Cardiac fibroblast (primary cell): ENCODE results near the gene NUMA1.

Experiments
- DNase-seq, 2 donors: peaks; one replicate each; pipeline versions ENCODE4 v3.0.0 to v3.0.0-alpha.2; 2010; ENCODE audit warnings: low read depth in 2 of 2
- H3K4me3 ChIP-seq, 2 donors: replicated peaks in 1 of 2; 1 replicate in 1 of 2; 2 replicates in 1 of 2; pipeline ENCODE4 v1.5.1; 2011; ENCODE audit warnings: low read depth in 2 of 2, low read length in 2 of 2, mild to moderate bottlenecking in 2 of 2, moderate library complexity in 1 of 2
- TF ChIP-seq, protein P1 (sequence below): IDR thresholded peaks from one replicate; pipeline ENCODE4 v1.5.1; 2011; ENCODE audit warnings: low read depth, mild to moderate bottlenecking, low read length, inconsistent platforms

NUMA1 gene

DNA sequence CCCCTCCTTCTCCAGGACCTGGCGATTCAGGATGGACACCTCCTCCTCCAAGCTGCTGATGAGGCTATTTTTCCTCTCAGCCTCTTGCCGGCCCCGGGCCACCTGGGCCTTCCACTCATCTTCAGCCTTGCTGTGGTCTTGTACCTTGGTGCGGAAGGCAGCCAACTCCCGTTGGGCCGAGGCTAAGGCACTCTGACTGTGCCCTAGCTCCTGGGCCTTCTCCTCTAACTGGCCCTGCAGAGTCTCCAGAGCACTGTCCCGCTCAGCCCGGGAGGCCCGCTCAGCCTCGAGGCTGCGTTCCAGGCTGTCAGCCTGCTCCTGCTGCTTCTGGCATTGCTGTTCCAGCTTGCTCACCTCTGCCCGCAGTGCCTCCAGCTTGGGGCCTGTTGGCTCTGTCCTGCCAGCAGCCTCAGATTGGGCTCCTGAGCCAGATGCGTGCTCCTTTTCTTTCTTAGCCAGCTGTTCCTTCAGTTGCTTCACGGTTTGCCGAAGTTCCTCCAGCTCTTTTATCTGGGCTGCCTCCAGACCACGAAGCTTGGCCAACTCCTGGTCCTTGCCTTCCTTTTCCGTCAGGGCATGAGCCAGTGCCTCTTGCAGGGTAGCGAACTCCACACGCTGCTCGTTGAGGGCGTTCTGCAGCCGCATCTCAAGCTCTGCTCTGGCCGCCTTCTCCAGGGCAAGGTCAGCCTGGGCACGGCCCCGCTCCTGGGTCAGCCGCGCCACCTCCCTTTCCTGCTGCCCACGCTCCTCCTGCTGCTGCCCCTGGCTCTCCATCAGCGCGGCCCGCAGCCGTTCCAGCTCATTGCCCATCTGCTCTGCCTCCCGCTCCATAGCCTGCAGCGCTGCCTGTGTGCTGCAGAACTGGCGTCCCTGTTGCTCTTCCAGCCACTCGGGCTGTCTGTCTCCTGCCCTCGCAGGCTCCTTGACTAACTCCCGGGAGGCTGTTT, 66.3 kb downstream of the NUMA1 start:
- TF ChIP-seq, protein P1, sequence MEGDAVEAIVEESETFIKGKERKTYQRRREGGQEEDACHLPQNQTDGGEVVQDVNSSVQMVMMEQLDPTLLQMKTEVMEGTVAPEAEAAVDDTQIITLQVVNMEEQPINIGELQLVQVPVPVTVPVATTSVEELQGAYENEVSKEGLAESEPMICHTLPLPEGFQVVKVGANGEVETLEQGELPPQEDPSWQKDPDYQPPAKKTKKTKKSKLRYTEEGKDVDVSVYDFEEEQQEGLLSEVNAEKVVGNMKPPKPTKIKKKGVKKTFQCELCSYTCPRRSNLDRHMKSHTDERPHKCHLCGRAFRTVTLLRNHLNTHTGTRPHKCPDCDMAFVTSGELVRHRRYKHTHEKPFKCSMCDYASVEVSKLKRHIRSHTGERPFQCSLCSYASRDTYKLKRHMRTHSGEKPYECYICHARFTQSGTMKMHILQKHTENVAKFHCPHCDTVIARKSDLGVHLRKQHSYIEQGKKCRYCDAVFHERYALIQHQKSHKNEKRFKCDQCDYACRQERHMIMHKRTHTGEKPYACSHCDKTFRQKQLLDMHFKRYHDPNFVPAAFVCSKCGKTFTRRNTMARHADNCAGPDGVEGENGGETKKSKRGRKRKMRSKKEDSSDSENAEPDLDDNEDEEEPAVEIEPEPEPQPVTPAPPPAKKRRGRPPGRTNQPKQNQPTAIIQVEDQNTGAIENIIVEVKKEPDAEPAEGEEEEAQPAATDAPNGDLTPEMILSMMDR, result no peak
- peak in 1 of 2 donors; percentile 22 for DNase-seq
- no peak overlapping the region for H3K4me3 ChIP-seq

DNA sequence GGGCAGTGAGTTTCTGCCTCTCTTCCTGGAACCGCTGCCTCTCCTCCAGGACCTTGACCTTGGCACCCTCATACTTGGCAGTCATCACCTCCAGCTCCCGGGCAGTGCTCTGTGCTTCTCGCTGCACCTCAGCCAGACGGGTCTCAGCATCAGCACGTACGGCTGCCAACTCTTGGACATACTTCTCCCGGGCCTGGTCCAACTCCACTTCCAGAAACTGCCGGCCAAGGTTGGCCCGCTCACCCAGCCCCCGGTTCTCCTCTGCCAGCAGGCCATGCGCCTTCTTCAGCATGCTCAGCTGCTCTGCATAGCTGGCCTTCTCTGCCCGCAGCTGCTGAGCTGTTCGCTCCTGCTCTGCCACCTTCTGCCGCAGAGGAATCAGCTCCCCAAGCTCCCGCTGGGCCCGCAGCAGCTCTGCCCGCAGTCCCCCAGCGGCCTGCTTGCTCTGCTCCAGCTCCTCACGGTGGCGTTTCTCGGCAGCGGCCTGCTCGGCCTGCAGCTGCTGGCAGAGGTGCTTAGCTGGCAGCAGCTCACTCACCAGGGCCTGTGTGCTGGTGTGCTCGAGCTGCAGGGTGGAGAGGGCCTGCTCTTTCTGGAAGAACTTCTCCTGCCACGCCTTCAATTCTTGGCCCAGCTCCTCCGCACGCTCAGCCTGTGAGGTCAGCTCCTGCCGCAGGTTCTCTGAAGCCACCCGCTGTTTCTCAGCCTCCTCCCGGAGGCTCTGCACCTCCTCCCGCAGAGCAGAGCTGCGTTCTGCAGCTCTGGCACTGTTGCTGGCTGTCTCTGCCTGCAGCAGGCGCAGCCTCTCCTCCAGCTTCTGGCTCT, 67.2 kb downstream of the NUMA1 start:
- peak; percentile 71 to 80 for DNase-seq
- H3K4me3 ChIP-seq, result no peak overlapping the region
- TF ChIP-seq, protein P1, result no peak

DNA sequence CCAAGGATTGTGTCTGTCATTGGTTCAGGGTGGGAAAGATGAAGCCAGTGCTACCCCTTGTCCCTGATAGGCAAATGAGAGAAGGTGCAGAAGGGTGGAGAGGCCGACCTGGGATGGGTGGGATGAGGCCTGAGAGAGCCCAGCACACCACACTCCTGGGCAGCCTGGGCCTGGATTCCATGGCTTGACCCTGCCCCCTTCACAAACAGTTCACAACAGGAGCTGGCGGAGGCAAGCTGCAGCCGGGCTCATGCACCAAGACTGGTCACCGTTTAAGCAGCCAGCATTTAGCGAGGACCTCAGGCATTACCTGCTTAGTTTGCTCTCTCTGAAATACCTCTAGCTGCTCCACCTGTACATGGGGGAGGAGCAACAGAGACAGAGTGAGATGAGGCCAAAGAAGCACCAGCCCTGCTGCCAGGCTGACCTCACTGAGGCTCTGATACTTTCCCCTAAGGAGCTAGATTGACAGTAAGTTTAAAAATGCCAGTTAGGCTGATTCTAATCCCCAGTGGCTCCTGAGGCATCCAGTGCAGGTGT, 68.2 kb downstream of the NUMA1 start:
- TF ChIP-seq, protein P1, result no peak
- DNase-seq, result no peak
- no peak overlapping the region for H3K4me3 ChIP-seq

DNA sequence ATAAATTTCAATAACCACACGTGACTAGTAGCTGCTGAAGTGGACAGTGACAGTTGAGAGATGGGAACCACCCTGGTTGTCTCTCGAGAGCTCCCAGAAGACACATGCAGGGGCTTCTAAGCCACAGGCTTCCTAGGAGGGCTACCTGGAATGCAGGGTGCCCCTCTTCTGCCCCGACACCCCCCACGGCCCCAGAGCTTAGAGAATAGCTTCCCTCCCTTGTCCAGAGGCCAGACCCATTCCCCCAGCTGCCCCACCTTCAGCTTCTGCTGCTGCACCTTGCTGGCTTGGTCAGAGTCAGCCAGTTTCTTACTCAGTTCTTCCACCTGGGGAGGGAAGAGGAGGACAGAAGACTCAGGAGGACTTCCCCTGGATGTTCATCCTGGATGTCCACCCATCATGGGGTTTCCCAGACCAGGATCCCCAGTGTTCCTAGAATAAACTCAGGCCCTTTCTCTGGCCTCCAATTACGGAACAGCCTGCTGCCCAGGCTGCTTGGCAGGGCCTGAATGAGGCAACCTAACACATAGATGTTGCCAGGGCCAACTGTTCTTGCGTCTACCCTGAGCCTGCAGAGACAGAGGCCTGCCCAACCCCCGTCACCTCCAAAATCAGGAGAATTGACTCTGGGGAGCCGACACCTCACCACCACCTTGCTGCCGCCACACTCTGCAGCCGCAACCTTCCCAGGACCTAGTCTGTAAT, 69.7 kb downstream of the NUMA1 start:
- H3K4me3 ChIP-seq, result no peak overlapping the region
- DNase-seq, result no peak
- TF ChIP-seq, protein P1, result no peak

DNA sequence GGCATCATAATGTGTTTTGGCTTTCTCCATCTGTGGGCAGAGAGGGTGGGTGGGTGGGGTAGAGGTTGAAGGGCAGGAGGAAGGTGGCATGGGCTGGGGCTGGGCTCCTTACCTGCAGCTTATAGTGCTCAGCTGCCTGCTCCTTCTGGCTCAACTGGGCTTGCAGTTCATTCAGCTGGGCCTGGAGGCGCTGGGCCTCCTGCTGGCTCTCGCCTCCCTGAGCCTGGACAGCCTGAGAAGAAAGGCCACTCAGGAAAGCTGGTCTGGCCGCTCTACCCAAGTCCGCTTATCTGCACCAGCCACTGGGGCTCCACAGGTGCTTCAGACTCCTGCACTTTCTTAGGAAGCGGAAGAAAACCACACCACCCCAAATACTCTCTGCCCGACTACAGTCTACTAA, 71.2 kb downstream of the NUMA1 start:
- no peak overlapping the region for H3K4me3 ChIP-seq
- TF ChIP-seq, protein P1, result no peak
- no peak for DNase-seq

DNA sequence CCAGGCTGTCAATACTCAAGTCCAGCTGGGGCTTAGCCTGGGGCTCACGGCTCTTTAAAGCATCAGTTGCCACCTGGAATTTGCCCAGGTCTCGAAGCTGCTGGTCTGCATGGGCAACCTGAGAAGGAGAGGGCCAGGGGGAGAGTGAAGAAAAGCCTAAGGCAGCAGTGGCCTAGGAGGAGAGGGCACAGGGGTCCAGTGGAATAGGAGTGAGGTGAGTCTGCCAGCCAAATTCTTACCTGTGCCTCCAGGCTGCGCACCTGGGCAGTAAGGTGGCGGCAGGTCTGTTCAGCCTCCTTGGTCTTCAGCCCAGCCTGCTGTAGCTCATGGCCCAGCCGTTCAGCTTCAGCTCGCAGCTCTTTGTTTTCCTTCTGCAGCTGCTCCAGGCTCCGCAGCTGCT, 71.6 kb downstream of the NUMA1 start:
- TF ChIP-seq, protein P1, result no peak
- H3K4me3 ChIP-seq, result no peak overlapping the region
- no peak for DNase-seq
